Stimulated activated CD8-positive, alpha-beta memory T cell treated with anti-CD3 and anti-CD28 coated beads, Interleukin-12 subunit alpha, Interleukin-12 subunit beta, amount 100 ng/mL, for 4 hours (primary cell): ENCODE measurements around the gene DPYSL4.

ENCODE experiments used
- DNase-seq: peaks from one replicate; pipeline ENCODE4 v3.0.0-alpha.2; 2020; ENCODE audit warnings: low read depth

The DPYSL4 gene

GRCh38 chr10:132178672-132179545 lies 7.8 kb upstream of the DPYSL4 start:
- no peak for DNase-seq

- no peak for DNase-seq
These were observed 7.0 kb upstream of the DPYSL4 start for GRCh38 chr10:132179551-132180392.

GRCh38 chr10:132180736-132181135 lies 6.0 kb upstream of the DPYSL4 start:
- DNase-seq: no peak

GRCh38 chr10:132181691-132182425 lies 4.9 kb upstream of the DPYSL4 start:
- DNase-seq: no peak

GRCh38 chr10:132182591-132182990 lies 4.2 kb upstream of the DPYSL4 start:
- DNase-seq: no peak

- no peak for DNase-seq
These were observed 3.7 kb upstream of the DPYSL4 start for GRCh38 chr10:132183046-132183445.

- no peak for DNase-seq
These were observed 1.7 kb upstream of the DPYSL4 start for GRCh38 chr10:132184816-132185593.

GRCh38 chr10:132185601-132186487 lies 904 bp upstream of the DPYSL4 start:
- DNase-seq: no peak

- no peak for DNase-seq
These were observed 836 bp downstream of the DPYSL4 start for GRCh38 chr10:132187430-132188138.

GRCh38 chr10:132188331-132188730 lies 1.6 kb downstream of the DPYSL4 start:
- no peak for DNase-seq

- DNase-seq: no peak
These were observed 2.3 kb downstream of the DPYSL4 start for GRCh38 chr10:132189016-132189415.

- no peak for DNase-seq
These were observed 3.2 kb downstream of the DPYSL4 start for GRCh38 chr10:132189810-132190422.

GRCh38 chr10:132192076-132192975 lies 5.6 kb downstream of the DPYSL4 start:
- no peak for DNase-seq

GRCh38 chr10:132192991-132193665 lies 6.4 kb downstream of the DPYSL4 start:
- no peak for DNase-seq

GRCh38 chr10:132193907-132194552 lies 7.3 kb downstream of the DPYSL4 start:
- DNase-seq: no peak

GRCh38 chr10:132194726-132195125 lies 8.0 kb downstream of the DPYSL4 start:
- DNase-seq: no peak

- DNase-seq: no peak
These were observed 8.8 kb downstream of the DPYSL4 start for GRCh38 chr10:132195366-132196075.
